HG02885 (cell line): Measurements from ENCODE around the gene ZNF207.
A peak's percentile ranks its signal among the peaks of the same experiment; 100 is the strongest.
"Not testable (repeated sequence)": the region's sequence is repeated elsewhere in the genome, so short reads cannot be mapped to it uniquely, and the experiment has no call there.

Experiments used
- ATAC-seq: cut with Tn5 transposase; IDR thresholded peaks from one replicate; pipeline ENCODE4 v1.9.1; 2021; ENCODE audit warnings: mild to moderate bottlenecking; ENCODE audit not compliant: unreplicated experiment, poor library complexity

Gene ZNF207

GRCh38 chr17:32349854-32350665 is at the start of gene ZNF207:
Gene ZNF207, plus strand, starts transcription at chr17:32350157. Its CDS starts 129 bp downstream, at chr17:32350286.
- ATAC-seq, result peak; percentile 96

DNA sequence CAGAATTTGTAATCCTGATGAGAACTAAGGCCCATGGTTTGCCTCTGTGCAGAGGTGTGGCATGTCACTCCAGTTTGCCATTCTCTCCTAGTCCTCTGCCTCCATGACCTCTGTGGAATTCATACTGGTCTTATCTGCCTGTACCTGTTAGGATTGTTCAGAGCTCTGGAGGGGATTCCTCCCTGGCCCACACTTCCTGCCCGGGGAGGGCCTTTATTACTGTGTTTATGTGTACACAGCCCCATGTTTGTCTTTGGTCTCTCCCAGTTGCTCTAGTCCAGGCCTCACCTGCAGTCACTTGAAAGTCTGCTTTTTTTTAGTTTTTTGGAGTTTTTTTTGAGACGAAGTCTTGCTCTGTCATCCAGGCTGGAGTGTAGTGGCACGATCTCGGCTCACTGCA is 47.9 kb upstream of the ZNF207 start:
- ATAC-seq, result no peak

DNA sequence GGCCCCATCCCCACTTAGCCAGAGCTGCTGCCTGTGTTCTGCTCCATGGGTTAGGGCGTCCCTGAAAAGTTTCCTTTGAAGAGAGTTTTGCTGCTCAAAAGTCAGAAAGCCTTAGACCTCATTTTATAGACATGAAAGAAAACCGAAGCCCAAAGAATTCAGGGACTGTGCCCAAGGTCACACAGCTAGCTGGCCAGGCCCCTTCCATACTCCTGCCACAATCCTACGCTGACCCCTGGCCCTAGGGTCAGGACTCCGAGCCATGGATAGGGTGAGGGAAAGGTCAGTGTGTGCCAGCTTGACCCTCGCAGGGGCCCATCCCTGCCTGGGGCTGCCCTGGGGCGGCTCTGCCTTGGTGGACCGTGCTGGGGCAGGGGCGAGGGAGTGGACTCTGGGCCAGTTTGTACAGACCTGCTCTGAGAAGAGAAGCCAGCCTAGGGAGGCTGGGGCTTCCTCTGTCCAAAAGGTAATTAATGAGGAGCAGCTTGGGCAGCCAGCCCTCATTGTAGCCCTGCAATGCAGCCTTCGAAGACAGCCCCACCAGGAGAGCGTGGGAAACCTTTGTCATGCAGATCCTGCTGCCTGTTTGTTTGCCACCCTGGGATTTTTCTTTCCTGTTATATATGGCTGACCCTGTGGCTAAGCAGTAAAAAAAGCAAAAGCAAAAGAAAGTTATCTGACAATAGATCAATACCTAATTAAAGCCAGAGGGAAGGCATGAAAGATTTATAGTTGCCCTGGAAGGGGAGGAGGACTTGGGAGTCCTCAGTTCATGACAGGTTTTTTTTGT is 46.9 kb upstream of the ZNF207 start:
- no peak for ATAC-seq

DNA sequence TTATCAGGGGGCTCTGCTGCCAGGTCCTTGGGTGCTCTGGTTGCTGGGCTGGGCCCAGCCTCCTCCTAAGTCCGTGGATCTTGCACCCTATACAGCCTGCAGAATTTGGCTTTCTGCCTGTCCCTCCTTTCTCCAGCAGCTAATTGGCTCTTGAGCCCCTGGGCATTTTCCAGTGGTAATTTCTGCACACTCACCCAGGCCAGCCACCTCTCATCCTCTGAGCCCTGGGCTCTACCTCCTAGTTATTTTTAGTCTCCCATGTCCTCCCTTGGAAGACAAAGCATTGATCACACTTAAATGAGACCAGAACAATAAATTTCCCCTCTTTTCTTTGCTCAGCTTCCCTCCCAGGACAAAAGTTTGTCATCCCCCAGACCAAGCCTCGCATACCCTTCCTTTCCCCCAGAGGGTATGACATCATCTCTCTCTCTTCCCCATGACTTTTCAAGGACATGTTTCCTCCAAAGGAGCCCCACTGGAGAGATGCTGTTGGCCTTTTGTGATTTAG is 46.1 kb upstream of the ZNF207 start:
- no peak for ATAC-seq

GRCh38 chr17:32305049-32305448 is 44.9 kb upstream of the ZNF207 start:
- no peak for ATAC-seq

GRCh38 chr17:32307658-32308057 is 42.3 kb upstream of the ZNF207 start:
- ATAC-seq, result no peak

- no peak for ATAC-seq
These were observed 38.9 kb upstream of the ZNF207 start for GRCh38 chr17:32311028-32311536.

DNA sequence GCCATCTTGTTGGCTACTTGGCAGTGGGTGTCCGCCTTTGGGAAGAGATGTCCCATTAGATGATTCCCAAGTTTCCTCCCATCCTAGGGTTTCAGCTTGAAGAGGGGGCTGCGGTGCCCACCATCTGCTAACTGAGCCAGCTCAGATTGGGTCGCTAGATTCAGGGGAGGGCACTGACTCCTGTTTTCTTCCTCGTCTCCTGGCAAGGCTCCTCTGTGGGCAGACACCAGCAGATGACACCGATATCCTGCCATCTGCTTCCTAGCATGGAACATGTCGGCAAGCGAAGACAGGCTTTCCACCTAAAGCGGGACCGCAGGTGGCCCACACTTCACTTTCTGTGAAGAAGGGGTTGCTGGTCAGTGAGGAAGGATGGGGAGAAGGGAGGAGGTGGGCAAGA is 35.3 kb upstream of the ZNF207 start:
- no peak for ATAC-seq

DNA sequence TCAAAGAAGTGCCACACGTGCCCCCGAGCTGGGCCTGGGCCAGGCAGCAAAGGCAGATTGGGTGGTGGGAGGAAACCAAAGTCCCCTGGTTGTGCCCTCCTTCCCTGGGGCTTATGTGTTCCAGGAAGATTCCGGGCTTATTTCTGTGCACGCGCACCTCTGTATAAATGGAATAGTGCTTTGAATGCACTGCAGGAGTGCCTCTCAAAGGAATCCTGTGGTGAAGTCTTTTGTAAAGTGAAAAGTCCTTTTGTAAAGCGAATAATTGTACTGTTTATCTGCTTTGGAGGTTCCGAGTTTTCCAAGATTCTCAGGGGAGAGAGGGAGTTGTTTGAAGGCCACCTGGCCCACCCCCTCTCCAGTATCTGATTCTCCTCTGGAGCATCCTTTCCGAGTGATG is 34.8 kb upstream of the ZNF207 start:
- ATAC-seq, result no peak

GRCh38 chr17:32316653-32317052 is 33.3 kb upstream of the ZNF207 start:
- ATAC-seq, result not testable (repeated sequence)

- ATAC-seq, result no peak
These were observed 32.6 kb upstream of the ZNF207 start for GRCh38 chr17:32317353-32317752.

GRCh38 chr17:32318071-32318470 is 31.9 kb upstream of the ZNF207 start:
- ATAC-seq, result no peak

GRCh38 chr17:32319548-32319905 is 30.4 kb upstream of the ZNF207 start:
- peak; percentile 59 for ATAC-seq

GRCh38 chr17:32320080-32320479 is 29.9 kb upstream of the ZNF207 start:
- ATAC-seq, result not testable (repeated sequence)

DNA sequence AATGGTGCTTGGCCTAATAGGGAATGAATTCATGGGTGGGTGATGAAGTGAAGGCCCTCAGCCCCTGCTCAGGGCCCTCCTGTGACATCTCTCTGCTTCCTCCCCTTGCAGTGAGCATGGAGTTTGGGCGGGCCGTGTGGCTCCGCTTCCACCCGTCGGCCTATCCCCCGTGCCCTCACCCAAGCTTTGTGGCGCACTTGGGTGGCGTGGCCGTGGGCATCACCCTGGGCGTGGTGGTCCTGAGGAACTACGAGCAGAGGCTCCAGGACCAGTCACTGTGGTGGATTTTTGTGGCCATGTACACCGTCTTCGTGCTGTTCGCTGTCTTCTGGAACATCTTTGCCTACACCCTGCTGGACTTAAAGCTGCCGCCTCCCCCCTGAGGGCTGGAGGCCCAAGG is 29.1 kb upstream of the ZNF207 start:
- no peak for ATAC-seq

- no peak for ATAC-seq
These were observed 26.9 kb upstream of the ZNF207 start for GRCh38 chr17:32323046-32323445.

- ATAC-seq, result no peak
These were observed 26.0 kb upstream of the ZNF207 start for GRCh38 chr17:32323811-32324491.

DNA sequence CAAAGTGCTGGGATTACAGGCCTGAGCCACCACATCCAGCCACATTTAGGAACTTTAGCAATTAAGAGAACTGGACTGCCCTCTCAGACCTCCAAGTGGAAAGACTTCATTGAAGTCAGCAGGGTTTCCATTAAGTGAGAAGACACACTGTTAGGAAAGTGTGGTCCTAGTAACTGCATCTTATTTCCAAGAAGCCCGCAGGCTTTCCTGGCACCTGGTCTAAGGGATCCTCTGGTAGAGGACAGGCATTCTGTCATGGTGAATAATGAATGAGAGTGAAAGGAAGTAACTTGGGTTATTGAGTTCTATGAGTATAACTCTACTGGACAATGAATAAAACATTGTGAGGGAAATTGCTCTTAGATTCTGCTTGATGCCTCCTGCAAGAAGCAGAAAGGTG is 22.0 kb upstream of the ZNF207 start:
- no peak for ATAC-seq

DNA sequence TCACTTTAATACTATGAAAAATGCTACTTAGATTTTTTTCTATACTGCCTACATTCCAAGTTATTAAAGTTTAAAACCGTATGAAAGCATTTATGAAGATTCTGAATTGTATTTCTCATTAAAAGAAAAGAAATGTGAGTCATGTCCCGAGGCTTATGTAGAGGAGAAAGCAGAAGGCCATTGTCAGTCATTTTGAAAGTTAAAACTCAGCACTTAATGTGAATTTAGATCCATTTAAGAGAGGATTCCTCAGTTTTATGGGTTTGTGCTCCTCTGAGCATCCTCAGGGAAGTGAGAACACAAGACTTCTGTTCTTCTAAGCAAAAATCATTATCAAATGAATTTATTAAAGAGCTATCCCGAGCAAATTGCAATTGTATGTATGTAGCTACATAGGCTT is 19.8 kb upstream of the ZNF207 start:
- ATAC-seq, result no peak

DNA sequence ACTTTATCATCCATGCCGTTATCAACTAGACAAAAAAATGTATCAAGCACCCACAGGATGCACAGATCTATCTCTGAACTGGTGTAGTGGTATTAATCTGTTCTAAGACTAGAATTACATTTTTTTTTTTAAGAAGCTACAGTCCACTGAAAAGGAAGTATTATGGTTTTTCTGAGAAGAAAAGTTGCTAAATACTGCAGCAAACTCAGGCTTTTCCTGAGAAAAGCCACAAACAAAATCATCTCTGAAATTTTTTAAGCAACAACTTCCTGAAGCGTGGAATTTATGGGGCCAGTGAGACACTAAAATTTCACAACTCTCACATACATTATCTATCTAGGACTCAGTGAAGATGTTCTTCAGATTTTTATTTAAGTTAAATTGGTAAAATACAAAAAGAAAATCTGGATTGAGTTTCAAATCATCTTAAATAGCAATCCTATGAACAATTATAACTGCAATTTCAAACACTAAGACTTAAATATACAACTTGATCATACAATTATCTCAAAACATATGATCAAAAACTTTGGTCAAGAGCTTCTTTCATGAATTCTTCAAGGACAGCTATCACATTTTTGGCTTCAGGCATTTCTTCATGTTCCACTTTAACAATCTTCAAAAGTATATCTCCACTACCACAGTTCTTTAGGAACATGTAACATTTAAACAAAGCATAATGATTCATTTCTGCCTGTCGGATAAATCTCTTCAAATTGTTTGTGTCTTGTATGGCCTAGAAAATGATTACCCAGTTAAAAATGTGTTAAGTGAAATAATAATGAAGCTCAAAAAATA is 18.5 kb upstream of the ZNF207 start:
- no peak for ATAC-seq
